ENCODE results near the gene NEO1.
A peak's percentile ranks its signal among the peaks of the same experiment; 100 is the strongest.

Gene NEO1, protein sequence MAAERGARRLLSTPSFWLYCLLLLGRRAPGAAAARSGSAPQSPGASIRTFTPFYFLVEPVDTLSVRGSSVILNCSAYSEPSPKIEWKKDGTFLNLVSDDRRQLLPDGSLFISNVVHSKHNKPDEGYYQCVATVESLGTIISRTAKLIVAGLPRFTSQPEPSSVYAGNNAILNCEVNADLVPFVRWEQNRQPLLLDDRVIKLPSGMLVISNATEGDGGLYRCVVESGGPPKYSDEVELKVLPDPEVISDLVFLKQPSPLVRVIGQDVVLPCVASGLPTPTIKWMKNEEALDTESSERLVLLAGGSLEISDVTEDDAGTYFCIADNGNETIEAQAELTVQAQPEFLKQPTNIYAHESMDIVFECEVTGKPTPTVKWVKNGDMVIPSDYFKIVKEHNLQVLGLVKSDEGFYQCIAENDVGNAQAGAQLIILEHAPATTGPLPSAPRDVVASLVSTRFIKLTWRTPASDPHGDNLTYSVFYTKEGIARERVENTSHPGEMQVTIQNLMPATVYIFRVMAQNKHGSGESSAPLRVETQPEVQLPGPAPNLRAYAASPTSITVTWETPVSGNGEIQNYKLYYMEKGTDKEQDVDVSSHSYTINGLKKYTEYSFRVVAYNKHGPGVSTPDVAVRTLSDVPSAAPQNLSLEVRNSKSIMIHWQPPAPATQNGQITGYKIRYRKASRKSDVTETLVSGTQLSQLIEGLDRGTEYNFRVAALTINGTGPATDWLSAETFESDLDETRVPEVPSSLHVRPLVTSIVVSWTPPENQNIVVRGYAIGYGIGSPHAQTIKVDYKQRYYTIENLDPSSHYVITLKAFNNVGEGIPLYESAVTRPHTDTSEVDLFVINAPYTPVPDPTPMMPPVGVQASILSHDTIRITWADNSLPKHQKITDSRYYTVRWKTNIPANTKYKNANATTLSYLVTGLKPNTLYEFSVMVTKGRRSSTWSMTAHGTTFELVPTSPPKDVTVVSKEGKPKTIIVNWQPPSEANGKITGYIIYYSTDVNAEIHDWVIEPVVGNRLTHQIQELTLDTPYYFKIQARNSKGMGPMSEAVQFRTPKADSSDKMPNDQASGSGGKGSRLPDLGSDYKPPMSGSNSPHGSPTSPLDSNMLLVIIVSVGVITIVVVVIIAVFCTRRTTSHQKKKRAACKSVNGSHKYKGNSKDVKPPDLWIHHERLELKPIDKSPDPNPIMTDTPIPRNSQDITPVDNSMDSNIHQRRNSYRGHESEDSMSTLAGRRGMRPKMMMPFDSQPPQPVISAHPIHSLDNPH (N-terminal part only)

DNA sequence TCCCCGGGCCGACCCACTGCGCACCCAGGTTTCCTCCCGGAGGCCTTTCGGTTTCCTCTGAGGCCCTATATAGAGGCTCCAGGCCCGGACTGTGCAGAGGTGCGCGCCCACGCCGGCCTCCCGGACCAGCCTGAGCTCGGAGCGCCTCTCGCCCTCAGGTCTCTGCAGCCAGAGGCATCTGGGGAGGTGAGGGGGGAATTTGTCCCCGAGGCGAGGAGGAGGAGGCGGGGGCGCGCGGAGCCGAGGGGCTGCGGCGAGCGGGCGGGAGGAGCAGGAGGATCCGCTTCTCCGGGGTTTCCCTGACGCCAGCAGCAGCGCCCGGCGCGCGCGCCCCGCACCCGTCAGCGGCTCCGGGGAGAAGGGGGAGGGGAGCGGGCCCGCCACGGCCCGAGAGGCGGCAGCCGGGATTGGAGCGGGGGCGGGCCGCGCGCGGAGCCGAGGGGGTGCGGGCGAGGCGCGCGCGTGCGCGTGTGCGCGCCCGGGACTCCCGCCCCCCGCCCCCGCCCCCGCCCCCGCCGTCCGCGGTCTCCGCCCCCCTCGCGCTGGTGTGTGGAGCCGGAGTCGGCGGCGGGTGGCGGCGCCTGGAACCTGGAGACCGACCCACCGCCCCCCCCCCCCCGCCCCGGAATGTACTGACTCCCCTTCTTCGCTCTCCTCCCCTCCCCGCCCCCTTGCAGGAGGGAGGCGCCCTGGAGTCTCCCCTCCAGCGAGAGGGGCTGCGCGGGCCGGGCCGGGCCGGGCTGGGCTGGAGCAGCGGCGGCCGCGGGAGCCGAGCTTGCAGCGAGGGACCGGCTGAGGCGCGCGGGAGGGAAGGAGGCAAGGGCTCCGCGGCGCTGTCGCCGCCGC is at the start of gene NEO1:
Gene NEO1 (plus strand): TSS at position 657 of the 846 bp plus-strand sequence. CDS start 213 bp downstream, outside the sequence.
- peak; percentile 82 for DNase-seq (ENCODE audit: low spot score)

DNA sequence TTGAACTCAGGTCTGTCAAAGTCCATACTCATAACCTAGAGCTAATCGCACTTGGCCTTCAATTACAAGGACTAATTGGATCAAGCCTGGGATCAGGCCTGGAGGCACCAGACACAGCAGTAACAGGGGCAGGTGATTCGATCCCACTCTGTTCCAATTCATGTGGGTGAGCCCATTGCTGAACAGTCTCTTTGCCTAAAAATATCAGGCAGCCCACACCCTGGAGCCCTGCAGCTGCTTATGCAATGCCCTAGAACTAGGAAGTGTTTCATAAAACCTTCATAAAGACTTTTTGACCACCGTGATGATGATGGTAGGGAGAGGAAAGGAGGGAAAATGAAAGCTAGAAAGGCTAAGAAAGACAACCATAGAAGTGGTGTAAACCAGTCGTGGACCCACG is 47.8 kb upstream of the NEO1 start:
- DNase-seq (ENCODE audit: low spot score) = no peak

DNA sequence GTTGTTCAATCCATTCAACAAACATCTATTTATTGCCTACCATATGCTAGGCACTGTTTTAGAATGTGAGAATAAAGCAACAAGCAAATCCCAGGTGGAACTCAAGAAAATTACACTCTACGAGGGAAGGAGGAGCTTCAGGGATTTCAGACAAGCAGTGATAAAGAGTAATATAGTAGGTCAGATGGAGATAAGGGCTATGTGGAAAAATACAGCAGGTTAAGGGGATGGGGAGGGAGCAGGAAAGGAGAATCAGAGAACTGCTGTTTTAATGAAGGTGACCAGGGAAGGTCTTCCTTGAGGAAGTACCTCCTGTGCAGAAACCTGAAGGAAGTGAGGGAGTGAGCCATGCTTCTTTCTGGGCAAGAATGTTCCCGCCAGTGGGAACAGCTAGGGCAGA is 47.2 kb upstream of the NEO1 start:
- DNase-seq (ENCODE audit: low spot score) = no peak

DNA sequence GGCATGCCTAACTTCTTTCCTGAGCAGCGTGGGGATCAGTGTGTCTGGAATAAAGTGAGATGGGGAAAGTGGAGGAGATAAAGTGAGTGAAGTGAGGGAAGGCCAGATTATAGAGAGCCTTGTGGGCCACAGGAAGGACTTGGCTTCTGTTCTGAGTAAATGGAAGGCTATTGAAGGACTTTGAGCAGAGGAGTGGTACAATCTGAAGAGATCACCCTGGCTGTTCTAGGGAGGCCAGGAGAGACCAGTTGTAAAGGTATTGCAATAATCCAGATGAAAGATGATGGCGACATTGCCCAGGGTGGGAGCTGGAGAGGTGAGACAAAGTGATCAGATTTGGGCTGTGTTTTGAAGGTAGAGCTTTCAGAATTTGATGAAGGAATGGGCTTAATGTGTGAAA is 46.8 kb upstream of the NEO1 start:
- DNase-seq (ENCODE audit: low spot score) = no peak

DNA sequence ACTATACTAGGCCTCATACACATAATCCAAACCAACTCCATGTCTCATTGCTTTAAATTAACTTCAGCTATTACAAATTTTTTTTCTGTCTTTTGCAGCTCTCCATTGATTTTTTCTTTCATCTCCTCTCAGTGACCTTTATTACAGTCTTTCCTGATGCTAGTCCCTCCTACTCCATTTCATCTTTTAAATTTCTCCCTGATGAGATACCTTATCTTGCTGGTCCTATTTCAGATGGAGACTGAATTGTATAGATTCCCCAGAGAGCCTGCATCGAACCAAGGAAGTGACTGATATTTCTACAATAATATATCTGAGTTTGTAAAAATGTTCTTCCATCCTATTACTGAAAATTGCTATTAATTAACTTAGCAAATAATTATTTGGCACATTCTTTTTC is 45.7 kb upstream of the NEO1 start:
- no peak for DNase-seq (ENCODE audit: low spot score)

DNA sequence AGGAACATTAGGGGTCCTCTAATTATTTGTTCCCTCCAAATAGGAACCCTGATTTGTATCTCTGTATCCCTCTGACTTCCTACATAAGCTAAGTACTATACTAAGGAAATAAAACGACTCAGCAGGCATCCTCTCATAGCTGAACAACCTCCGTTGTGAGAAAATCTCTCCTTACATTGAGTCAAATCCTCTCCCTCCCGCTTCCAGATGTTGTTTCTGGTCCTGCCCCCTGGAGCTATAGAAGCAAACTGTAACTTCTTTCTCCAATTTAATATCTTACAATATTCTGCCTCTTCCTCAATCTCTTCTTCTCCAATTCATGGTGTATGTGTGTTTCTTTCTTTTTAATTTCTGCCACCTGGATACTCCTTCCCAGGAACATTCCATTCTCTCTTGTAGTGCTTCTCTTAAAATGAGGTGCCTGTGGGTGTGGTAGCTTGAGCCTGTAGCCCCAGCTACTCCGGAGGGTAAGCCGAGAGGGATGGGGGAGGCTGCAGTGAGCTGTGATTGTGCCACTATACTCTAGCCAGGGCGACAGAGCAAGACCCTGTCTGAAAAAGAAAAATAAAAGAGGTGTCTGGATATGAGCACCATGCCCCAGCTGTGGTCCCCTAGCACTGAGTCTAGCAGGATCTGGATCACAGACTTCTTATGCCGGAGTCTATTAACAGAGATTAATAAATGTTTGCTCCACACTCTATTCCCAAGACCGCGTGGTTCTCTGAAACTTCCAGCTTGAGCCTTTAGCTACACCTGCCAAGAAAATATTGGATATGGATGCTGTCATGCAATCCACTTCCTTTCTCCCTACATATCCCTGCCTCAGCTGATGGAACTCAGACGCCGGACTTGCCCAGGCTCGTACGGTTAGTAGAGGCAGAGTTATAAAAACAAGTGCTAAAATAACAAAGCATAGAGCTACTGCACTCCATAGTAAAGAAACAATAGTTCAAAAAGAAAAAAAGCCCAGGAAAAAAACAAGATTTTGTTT is 42.9 kb upstream of the NEO1 start:
- no peak for DNase-seq (ENCODE audit: low spot score)

DNA sequence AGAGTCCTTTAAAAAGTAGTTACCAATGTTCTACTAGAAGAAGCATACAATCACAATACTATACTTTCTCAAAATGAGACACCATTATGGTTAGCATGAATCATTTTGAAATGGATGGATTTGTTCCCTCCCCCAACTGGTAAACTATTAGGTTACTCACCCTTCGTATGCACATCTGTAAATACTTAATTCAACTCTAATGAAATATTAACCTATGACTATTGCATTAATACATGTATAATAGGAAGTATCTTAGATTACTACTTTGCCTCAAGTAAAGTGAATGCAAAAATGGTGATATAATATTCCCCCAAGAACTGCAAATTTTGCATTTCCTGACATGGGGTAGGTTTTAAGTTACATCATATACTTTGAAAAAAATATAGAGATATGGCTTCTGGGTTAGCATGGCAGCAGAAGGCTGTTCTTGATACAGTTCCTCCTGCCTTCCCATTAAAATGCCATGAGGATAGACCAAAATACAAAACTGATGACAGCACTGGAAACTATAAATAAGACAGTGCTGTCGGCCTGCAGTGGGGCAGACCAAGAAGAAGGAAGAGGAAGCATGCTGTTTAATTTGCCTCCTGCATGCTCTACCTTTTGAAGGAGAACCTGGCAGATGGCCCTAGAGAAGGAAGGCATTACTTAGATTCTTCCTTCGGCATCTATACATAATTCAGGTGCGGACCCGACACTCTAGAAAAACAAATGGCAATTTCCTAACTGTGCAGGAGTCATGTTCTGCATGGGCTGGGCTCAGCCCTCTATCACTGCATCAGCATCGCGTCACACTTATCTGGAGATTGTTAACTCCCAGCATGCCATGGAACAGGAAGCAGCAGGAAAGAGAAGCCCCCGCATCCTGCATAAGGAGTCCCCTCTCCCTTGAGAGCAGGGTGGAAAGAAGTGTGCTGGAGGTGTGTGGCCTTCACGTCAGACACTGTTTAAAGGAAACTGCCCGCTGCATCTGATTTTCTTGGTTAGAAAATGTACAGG is 41.8 kb upstream of the NEO1 start:
- DNase-seq (ENCODE audit: low spot score) = no peak

DNA sequence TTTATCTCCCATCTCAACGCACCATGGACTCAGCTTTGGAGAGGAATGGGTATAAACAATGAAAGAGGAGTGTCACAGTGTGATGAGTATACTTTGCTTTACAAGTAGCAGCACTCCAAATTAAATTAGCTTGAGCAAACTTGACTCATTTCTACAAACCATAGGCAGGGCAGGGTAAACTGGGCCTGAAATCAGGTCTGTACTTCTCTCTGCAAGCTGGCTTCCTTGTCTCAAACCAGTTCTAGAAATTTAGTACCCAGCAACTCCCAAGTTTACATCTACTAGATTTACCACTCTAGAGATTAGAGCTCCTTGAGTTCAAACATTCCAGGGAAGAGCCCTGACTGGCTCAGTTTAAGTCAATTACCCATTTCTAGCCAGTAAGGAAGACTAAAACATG is 37.4 kb upstream of the NEO1 start:
- DNase-seq (ENCODE audit: low spot score) = no peak

DNA sequence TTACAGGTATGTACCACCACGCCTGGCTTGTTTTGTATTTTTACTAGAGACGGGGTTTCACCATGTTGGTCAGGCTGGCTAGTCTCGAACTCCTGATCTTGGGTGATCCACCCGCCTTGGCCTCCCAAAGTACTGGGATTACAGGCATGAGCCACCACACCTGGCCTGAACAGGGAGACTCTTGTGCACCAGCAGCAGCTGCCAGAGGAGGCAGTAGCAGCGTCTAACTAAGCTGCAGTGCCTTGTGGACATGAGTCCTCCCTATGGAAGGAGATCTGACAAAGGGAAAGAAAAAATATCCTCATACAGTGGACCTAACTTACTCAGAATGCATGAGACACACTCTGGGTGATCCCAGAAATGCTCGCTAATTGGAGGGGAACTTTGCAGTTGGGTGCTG is 36.8 kb upstream of the NEO1 start:
- no peak for DNase-seq (ENCODE audit: low spot score)

DNA sequence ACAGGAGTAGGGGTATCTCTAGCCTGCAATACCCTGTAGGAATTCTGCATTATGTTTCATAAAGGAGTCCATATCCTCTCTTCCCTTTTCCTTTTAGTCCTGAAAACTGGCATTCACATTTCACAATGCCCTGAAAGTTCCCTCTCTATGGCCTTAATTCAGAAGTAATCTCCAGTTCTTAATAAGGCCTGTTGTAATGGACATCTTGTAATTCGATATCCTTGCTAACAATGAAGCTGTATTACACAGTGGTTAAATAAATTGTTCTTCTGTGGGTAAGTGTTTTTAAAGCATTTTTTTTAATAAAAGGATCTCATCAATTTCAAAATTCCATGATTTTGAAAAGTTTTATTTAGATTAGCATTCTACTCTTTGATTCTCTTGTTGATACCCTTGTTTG is 34.3 kb upstream of the NEO1 start:
- no peak for DNase-seq (ENCODE audit: low spot score)

DNA sequence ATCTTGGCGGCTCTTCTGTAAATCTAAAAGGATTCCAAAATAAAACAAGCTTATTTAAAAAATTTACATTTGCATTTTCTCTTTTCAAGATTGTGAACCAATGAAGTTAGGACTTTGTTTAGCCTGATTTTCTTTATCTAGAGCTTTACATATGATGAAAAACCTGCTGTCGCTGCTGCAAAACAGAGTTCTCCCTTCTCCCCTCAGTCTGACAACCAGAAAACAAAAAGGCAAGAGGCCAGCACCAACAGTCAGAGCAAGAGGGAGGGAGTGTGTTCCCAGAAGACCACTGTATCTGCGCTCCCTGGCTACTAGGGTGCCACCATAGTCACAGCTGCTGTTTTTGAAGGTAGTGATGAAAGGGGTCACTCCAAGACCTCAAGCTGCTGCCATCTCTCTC is 33.1 kb upstream of the NEO1 start:
- DNase-seq (ENCODE audit: low spot score) = no peak

DNA sequence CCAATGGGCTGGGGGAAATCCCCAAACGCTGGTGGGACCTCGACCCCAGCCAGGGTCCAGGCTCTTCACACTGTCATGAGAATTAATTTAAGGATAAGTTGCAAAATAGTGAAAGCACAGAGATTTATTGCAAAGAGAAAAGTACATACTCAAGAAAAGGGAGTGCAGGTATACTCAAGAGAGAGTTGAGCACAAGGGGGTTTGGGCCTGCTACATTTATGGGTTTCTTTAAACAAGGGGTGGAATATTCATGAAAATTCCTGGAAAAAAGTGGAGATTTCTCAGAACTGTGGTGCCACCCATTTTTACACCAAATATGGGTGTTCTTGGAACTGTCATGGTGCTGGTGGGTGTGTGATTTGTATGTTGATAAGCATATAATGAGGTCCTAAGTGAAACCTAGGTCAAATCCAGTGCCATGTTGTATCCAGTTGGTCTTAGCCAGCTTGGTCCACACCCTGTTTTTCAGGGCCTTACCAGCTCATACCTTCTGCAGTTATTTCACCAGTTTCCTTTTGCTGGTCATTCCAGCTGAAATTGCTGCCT is 32.6 kb upstream of the NEO1 start:
- no peak for DNase-seq (ENCODE audit: low spot score)

DNA sequence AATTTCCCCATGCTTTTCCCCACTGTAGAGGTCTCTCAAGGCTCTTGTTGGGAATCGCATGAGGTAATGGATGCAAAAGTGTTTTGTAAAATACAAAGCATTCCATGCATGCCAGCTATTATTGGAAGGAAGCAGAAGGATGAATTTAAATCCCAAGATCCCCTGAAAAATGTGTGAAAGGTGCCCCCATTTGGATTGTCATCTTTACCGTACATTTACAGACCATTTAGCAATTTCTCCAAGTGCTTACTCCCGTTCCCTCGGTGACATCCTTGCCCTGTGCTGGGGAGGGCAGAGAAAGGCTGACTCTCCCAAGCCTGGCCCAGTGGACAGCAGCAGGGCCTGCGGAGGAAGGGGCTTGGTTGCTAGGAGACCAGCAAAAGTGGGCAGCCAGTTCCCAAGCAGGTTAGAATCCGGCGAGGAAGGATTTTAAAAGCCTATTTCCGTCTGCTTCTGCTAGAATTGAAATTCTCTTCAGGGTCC is 31.1 kb upstream of the NEO1 start:
- DNase-seq (ENCODE audit: low spot score) = no peak

DNA sequence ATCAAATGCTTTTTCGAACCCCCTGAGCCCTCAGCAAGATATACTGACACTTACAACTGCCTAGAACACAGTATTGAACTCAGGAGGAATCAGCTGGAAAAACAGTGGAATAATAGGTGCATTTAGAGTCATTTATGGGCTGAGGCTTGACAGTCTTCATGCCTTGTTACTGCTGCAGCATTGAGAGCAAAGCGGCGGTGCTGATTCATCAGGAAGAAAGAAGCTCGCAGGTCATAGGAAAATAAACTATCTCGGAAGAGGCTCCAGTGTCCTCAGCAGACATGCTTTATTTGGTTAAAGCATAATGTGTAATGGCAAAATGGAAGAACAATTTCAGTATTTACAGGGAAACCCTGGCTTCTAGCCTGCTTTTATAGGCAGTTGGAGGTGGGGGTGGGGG is 30.1 kb upstream of the NEO1 start:
- DNase-seq (ENCODE audit: low spot score) = no peak

DNA sequence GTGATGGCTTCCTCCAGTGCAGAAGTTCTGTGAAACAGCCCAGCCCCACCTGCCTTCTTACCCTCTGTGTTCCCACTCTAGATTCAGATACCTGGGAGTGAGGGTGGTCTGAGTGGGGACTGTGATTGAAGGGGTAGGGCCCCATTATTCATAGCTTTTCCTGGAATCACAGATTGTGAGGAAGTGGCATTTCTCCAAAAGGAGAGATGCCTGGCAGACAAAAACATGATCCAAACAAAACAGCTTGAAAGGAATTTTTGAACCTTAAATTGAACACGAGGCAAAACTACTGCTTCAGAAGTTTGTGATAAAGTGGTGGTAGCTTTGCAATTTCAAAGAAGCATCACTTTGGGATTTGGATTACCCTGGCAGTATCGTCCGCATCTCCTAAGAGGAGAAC is 29.2 kb upstream of the NEO1 start:
- no peak for DNase-seq (ENCODE audit: low spot score)

DNA sequence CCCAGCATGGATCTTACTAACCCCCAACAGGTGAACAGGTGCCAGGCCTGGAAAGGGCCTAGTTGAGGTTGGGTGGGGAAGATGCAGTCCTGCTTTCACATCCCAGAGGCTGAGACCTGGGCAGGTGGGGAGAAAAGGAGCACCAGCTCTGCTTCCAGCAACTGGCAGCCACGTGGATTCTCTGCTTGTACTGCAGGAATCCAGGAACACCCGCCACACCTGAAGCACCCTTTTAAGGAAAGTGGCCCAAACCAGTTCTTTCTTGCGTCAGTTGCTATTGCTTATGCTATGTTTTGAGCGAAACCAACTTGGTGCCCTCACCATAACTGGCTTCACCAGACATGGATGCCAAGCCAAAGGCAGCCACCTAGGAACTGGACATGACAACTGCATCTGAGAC is 28.1 kb upstream of the NEO1 start:
- no peak for DNase-seq (ENCODE audit: low spot score)

DNA sequence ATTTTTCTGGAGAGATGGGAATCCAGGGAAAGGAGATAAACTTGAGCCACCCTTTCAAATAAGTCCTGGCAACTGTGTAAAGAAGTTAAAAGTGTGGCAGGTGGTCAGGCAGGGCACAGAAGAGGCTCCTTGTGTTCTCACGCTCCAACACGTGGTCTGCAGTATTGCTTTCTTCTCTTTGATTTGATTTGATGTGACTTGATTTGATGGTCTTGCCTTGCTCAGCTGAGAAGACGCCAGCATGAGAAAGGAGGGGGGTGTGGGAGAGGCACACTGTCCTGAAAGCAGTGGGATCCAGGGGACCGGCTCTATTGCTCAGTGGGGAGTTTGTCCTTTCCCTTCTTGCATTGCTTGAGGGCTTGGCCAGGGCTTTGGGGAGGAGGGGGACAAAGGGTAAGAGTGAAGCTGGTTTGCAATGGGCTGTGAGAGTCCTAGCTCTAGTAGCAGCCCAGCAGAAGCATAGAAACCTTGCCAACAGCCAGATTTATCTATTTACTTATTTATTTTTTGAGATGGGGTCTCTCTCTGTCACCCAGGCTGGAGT is 25.7 kb upstream of the NEO1 start:
- DNase-seq (ENCODE audit: low spot score) = no peak

DNA sequence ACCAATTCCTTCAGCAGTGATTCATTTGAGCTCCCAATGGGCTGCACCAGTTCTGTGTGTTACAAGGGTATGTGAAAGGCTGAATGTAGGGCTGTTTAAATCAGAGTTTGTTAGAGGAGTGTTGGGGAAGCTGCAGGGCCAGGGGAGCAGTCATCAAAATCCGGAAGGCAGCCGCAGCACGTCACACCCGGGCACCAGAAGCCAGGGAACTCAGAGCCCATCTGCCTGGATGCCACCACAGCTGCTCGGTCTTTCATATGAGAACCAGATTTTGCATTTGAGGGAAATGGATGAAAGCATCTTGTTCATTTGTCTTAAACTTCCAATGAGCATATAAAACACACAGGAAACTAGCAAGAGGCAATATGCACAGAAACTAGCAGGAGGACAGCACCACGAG is 24.2 kb upstream of the NEO1 start:
- no peak for DNase-seq (ENCODE audit: low spot score)

All from HuH-7 (cell line).